IPS DF 4.7 (cell line): ENCODE results near the gene CAMK4.
A peak's percentile ranks its signal among the peaks of the same experiment; 100 is the strongest.

Experiments
- DNase-seq: peaks from one replicate; pipeline ENCODE4 v3.0.0-alpha.2; 2013; ENCODE audit warnings: low spot score; ENCODE audit errors: extremely low read depth

The CAMK4 gene

DNA sequence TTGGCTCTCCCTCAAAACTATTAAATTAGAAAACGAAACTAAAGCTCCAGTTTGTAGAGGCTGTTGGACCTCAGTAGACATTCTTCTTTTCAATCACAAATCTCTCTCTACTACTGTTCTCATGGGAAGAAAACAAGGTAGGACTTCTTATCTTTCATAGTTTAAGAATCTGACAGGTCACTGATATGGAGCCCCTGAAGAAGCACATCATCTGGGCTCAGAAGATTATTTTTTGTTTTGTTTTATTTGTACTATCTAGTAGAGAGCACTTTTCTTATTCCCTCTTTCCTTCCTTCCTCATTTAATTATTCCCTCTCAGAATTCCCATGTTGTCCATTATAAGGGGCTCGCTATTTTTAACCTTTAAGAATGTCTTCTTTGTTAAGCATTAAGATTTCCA, 261.9 kb downstream of the CAMK4 start:
- no peak for DNase-seq

DNA sequence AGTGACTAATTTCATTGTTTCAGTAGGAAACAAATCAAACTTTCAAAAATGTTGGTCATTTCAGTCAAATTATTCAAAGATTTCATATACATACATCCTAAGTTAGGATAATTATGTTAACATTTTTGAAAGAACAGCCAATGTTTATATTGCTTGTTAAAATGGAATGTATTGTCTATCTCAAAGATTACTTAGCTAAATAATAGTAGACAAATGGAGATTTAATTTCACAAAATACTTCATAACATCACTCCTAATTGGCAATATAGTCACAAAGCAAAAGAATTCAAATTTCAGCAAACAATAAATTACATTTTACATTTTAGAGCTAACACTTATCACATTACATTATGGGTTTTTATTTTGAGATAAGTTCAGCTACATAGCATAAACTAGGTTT, 262.7 kb downstream of the CAMK4 start:
- no peak for DNase-seq

DNA sequence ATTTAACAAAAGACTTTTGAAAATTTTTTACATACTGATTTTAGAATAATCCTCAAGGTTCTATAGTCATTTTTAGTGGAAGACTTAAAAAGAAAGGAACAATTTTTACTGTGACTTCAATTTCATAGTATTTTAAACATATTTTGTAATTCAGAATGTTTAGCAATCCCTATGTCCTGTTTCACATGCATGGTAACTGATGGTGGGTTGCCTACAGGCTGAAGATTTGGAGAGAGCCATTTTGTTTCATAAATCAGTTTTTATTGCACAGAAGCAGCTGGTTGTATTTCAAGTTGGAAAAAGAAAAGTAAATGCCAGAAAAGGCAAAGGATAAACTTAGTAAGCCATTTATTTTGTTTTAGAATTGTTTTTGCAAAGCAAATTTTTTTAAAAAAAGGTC, 264.2 kb downstream of the CAMK4 start:
- DNase-seq: no peak

DNA sequence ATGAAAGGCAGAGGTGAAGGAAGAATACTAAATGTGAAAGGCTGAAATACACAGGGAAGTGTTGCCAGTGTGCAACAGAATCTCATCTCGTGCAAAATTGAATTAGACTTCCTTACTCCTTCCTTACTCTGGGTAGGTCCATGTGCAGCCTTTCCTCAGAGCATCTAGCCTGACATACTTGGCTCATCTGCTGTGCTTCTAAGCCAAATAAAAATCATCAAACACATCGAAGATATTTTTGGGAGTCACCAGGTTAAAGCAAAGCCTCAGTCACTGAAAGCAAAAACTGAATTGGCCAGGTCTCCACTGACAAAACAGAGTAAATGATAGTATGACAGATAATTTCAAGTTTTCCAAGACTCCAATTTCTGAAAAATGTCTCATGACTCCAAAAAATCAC, 268.8 kb downstream of the CAMK4 start:
- no peak for DNase-seq

DNA sequence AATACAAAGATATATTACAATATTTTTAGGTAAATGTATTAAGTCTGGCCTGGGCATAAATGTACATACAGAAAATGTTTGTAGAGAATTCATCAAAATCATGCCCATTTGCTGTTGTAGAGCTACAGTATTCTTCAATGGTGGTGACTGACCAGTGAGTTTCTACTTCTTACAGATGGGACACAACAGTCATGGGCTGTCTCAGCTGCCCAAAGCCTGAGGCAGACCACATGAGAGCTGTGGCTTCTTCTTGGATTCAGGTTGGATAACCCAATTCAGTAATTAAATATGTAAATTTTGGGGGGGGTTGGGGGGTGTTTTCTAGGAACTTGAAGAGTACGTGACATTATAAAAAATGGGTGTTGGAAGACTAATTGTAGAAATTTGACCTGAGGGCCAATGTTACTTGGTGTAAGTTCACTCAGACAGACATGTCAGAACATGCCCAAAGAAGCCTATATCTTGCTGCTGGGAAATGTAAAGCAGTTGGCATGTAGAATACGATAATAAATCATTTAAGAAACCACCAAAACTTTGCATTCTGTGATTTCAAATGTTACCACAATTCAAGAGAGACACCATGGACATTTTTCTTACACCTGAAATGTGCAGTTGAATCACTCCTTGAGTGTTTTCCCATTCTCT, 270.3 kb downstream of the CAMK4 start:
- DNase-seq: no peak

DNA sequence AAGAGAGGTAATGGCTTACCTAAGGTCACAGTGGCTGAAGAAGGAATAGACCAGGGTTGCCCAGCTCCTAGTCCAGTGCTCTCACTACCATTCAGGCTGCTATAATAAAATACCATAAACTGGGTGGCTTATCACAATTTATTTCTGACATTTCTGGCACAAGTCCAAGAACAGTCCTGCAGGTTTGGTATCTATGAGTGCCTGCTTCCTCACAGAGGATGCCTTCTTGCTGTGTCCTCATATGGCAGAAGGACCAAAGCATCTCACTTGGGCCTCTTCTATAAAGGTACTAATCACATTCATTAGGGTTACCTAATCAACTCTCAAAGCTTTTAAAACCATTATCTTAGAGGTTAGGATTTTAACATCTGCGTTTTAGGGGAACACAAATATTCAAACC, 271.0 kb downstream of the CAMK4 start:
- no peak for DNase-seq

DNA sequence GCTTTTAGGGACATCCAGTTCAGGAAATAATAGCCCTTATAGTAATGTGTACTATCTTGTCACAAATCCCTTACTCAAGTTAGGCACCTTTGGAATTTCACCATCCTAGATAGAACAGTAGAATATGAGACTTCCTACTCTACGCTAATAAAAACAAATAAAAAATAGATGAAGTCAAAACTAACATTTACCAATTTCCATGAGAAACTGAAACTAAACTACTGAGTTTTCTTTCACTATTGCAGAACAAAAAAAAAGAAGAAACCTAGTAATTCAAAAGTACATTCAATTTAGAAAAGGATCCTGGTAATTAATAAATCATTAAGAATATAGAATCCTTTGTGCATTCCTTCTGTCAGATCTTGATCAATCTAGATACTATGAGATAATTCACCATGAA, 274.2 kb downstream of the CAMK4 start:
- no peak for DNase-seq

DNA sequence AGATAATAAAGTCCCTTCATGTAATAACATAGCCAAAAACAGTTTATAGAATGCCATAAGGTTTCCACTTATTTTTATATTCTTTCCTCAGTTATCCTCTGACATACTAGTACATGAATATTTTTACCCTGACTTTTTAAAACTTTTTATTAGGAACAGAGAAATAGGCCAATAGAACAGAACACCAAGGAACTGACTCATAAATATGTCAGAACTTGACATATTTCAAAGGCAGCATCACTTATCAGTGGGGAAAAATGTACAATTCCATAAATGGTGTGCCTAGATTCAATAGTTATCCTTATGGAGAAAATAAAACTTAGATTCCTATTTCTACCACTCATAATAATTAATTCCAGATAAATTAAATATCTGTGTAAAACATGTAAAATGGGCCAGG, 278.8 kb downstream of the CAMK4 start:
- DNase-seq: no peak

DNA sequence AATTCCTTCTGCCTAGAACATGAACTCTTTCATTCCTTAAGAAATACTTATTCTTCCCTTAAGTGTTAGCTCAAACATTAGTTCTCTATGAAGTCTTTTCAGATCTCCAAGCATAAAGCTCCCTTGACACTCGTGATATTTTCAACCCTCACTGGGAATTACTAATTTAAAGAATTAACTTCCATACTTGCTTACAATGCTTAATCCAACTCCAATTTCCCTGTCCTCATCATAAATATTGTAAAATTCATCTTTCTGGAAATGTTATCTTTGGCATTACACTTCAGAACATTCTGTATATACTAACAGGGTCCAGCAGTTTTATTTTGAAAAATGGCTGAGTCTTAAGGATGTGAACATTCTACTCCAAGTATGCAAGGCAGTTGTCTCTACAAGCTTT, 280.9 kb downstream of the CAMK4 start:
- no peak for DNase-seq

DNA sequence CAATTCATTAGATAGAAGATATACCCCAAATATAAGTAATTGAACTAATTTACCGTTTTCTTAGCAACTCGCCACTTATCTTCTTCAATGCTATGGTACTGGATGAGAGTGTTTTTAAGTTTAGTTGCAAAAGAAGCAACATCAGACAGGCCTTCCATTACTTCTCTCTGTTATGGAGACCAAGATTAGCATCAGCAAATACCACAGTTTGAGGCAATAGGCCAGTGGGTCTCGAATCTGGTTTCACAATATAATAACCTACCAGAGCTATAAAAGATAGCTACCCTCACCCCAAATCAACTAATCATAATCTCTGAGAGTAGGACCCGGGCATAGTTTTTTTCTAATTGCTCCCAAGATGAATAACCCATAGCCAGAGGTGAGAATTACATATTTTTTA, 283.1 kb downstream of the CAMK4 start:
- DNase-seq: no peak

DNA sequence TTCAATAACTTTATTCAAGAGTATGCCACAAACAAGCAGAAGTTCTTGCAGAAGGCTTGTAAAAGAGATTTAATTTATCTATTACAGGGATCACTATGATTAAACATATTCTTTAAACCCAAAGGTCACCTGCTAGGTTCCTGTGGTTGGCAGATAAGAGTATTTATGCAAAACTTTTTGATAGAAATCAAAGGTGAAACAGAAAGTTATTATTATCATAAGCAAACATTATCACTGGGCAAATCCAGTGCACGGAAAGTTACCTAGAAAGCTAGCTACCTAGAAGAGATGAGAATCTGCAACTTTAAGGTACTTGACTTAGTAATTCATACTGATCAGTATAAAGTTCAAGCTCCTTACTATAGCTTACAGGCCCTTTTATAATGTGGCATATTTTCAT, 284.9 kb downstream of the CAMK4 start:
- no peak for DNase-seq

DNA sequence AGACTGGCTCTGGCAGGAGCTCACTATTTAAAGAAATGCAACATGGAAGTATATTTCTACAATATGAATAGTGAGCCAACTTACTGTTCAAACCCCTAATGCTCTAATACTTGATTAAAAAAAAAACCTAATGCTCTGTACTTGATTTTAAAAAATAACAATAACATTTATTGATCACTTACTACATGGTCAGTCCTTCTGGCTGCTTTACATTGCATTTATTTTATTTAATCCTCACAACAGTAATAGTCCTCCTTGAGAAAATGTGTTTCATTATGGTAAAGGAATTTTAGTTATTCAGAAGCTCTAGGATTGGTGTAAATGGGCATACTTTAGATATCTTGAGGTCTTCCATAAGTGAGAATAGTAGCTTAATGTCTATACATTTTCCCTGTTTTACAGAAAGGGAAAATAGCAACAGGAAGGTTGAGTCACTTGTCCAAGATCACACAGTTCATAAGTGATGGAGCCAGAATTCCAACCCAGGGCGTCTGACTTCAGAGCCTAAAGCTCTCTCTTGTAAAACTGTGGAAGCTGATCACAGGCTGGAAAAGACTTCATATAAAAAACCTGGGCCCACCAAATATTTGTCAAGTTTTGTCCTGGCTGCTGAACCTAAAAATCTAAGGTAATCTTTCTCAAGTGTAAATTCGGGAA, 287.1 kb downstream of the CAMK4 start:
- DNase-seq: no peak

DNA sequence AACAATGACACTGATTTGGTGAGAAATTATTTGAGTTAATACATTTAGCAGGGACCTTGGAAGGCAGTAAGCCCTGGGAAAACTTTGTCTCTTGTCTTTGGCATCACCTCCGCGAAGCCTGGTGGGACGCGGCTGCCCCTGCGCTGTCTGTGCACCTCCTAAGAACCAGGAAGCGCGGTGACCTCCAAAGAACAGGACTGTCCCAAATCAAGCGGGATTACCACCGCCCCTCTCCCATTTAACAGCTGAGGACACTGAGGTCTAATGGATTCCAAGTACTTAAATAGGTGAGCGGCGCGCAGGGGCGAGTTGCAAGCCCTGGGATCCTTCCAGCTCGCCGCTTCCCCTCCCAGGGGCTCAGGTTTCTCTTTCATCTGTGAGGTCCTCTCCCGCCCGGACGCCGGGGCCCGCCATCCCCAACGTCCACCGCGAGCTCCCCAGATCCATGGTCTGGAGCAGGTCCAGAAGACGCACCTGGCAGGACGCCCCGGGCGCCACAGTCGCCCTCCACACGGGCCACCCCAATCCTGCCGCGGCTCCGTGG, 287.7 kb downstream of the CAMK4 start:
- no peak for DNase-seq

DNA sequence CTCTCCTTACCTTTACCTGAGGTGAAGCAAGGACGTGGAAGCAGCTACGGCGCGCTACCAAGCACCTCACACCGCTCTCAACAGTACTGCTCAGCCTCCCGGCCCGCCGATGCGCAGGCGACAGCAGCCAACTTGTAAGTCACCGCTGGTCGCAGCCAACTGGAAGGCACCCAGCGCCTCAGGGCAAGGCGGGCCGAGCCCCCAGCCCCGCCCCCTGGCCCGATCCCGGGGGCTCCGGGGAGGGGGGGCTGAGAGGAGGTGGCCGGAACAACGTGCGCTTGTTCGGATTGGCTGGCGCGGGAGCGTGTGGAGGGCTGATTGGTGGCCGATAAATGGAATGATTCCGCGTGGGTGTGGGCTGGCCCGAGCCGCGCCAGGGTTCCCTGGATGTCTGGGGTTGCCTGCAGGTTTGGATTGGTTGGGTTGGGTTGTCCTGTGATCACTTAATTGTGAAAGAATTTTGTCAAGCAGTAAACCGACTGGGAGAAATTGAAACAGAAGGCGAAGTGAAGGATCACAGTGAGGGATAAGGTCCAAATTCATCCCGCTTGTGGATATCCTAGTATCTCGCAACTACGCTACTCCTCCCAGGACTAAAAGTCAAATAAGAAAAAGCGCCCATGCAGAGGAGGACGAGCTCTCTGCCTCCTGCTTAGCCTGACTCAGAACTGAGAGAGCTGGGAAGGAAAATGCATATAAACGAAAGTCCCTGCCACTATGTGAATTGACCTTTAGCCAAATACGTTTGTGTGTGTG, 288.4 kb downstream of the CAMK4 start, which contains the start of gene STARD4:
STARD4 (minus strand) TSS at position 161 of the 756 bp plus-strand sequence. CDS start 5,102 bp downstream, outside the sequence.
- peak; percentile 74 for DNase-seq

DNA sequence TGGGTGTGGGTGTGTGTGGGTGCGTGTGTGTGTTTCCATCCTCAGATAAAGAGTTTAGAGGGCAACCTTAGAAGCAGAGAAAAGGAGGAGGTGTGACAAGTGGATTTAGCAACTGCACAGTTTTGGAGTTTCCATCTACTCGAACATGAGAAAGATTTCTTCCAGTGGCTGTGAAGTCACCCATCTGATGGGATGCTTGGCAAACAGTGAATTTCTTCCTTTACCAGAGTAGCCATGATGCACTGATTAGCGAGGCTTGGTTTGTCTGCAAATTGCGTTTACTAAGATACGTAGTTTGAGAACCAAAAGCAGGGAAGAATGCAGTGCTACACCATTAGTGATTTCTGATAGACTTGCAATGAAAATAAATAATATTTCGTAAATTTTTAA, 288.9 kb downstream of the CAMK4 start:
- no peak for DNase-seq

DNA sequence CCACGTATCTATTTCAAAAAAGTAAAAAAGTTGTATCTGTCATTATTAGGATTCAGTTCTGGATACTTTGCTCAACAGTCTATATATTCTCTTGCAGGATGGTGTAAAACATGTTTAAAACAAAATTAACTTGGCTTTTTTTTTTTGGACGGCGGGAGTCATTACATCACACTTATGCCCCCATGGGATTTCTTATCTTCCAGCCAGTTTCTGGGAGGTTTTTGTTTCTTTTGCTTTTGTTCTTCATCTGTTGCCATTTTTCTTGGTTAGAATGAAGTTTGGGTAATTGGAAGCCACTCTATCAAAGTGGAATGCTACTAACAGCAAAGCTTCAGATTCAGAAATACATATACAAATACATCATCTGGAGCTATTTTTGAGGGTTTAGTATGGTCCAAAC, 289.9 kb downstream of the CAMK4 start:
- no peak for DNase-seq

DNA sequence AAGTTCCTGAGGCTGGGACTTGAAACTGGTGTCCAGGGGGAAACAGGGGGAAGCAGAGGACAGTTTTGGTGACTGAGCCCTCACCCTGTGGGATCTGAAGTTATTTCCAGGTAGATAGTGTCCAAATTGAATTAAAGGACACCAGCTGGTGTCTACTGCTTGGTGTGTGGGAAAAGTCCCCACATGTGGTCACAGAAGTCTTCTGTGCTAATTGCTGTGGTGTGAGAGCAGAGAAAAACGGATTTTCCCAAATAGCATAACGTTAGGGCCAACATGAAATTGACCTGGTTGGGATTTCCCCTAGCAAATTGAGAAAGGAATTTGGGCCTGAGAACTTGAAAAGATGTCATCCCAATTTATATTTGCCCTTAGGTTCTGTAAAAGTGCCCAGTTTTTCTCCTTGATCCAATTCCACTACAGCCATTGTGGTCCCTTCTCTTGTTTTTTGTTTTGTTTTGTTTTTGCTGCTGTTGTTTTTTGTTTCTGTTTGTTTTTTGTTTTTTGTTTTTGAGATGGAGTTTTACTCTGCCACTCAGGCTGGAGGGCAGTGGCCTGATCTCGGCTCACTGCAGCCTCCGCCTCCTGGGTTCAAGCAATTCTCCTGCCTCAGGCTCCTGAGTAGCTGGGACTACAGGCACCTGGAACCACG, 293.8 kb downstream of the CAMK4 start:
- no peak for DNase-seq

DNA sequence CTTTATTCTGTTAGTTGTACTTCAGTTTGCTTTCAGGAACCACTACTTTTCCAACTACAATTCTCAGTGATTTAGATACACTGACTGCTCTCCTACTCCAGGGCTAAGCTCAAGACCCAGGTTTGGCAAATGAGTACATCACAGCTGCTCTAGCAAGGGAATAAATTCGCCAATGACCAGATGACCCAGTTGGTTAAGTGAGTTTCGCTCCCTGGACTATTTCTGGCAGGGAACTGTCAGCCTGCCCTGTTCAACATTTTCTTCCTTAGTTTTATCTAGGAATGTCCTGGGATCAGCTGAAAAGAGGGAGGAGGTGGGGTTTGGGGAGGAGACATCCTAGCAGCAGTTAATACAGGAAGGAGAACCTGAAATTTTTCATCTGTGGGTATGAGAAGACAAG, 294.6 kb downstream of the CAMK4 start:
- no peak for DNase-seq

DNA sequence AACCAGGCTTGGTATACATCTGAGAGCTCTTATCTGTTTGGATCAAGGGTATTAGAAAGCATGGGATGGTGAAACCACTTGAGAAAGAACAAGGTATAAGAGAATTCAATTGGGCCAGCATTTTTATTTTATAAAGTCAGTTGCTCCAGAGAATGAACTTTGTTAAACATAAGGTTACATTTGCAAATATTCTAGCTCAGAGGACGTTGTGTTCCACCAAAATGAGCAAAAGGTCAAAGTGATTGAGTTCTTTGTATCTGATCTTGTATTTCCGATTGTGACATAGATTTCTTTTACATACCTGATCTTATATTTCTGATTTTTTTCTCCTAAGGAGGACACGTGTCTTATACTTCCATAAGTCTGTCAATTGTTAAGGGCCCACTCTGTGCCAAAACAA, 296.7 kb downstream of the CAMK4 start:
- DNase-seq: no peak

DNA sequence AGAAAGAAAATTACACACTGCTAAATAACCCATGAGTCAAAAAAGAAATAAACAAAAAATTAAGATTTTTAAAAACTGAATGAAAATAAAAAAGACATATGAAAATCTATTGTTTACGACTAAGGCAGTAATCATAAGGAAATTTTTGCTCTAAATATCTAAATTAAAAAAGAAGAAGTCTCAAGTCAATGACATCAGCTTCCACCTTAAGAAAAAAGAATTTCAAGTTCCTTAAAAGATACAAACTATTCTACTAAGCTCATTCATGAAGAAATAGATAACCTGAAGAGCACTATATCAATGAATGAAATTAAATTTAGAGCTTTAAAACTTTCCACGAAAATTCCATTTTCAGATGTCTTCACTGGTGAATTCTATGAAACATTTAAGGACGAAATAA, 303.9 kb downstream of the CAMK4 start:
- DNase-seq: no peak

DNA sequence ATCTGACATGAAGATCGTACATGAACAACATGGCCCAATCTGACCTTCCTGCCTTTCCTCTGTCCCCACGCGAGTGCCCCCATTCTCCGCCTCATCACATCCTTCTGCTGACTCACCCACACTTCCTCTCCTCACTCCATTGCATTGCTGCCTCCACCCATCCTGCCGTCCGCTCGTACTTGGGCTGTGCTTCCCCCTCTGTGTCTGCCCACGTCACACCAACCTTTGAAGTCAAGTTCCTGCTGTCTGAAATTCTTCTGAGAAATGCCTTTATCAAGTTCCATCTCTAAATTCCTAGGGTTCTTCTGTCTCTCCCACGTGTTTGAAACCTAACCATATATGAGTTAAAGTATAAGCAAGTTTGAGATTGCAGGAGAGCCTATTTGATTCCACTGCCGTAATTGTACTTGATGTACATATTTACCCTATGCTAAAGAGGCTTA, 306.1 kb downstream of the CAMK4 start:
- DNase-seq: no peak
